Fibroblast of lung (primary cell): Measurements from ENCODE around the gene SEC16A. TPM values are rescaled to one million over a fixed set of nuclear protein-coding genes. Genes with fewer than 3 reads are reported as not detected.

ENCODE experiments used
- DNase-seq, 2 donors: peaks; one replicate each; pipeline versions ENCODE4 v3.0.0 to v3.0.0-alpha.2; 2010; ENCODE audit warnings: low read depth in 2 of 2
- H2AFZ ChIP-seq: 2 replicates; pipeline ENCODE4 v1.5.1; 2012; ENCODE audit warnings: low read length, control low read depth, inconsistent platforms
- H3K27ac ChIP-seq: 2 replicates; pipeline ENCODE4 v1.5.1; 2011; ENCODE audit warnings: low read length, control low read depth; ENCODE audit not compliant: insufficient read depth
- H3K27me3 ChIP-seq: 2 replicates; pipeline ENCODE4 v1.5.1; 2011; ENCODE audit warnings: mild to moderate bottlenecking, low read length; ENCODE audit not compliant: control insufficient read depth, insufficient read depth
- H3K36me3 ChIP-seq: 2 replicates; pipeline ENCODE4 v1.5.1; 2011; ENCODE audit warnings: low read length; ENCODE audit not compliant: control insufficient read depth, insufficient read depth
- H3K4me1 ChIP-seq: 2 replicates; pipeline ENCODE4 v1.5.1; 2011; ENCODE audit warnings: low read length; ENCODE audit not compliant: control insufficient read depth, insufficient read depth; ENCODE audit errors: extremely low read depth
- H3K4me2 ChIP-seq: 2 replicates; pipeline ENCODE4 v1.5.1; 2011; ENCODE audit warnings: low read length, control low read depth; ENCODE audit not compliant: insufficient read depth; ENCODE audit errors: extremely low read depth
- H3K4me3 ChIP-seq, 4 experiments: fragments of 200-600 bp in 1 of 4; sonication (generic) in 1 of 4; replicated peaks in 1 of 4; 2 replicates each; pipeline ENCODE4 v1.5.1; 2011 to 2016; ENCODE audit warnings: low read length in 4 of 4, low read depth in 3 of 4, mild to moderate bottlenecking in 3 of 4, control low read depth in 2 of 4, inconsistent platforms in 1 of 4, mixed read lengths in 1 of 4; ENCODE audit not compliant: insufficient read depth in 1 of 4; ENCODE audit errors: control extremely low read depth in 1 of 4
- H3K79me2 ChIP-seq: 2 replicates; pipeline ENCODE4 v1.5.1; 2012; ENCODE audit warnings: mild to moderate bottlenecking, low read length, inconsistent platforms; ENCODE audit not compliant: control insufficient read depth, insufficient read depth
- H3K9ac ChIP-seq: 2 replicates; pipeline ENCODE4 v1.5.1; 2011; ENCODE audit warnings: mild to moderate bottlenecking, low read length, control low read depth; ENCODE audit not compliant: insufficient read depth
- H3K9me3 ChIP-seq: 2 replicates; pipeline ENCODE4 v1.5.1; 2012; ENCODE audit warnings: low read depth, low read length; ENCODE audit not compliant: control insufficient read depth, insufficient read depth
- H4K20me1 ChIP-seq: 2 replicates; pipeline ENCODE4 v1.5.1; 2011; ENCODE audit warnings: low read length; ENCODE audit not compliant: control insufficient read depth, insufficient read depth; ENCODE audit errors: extremely low read depth
- CTCF ChIP-seq, 2 donors: IDR thresholded peaks in 1 of 2; conservative IDR thresholded peaks in 1 of 2; 1 replicate in 1 of 2; 2 replicates in 1 of 2; pipeline ENCODE4 v1.5.1; 2011 to 2012; ENCODE audit warnings: low read length in 2 of 2, control low read depth in 1 of 2, inconsistent platforms in 1 of 2, low read depth in 1 of 2, mild to moderate bottlenecking in 1 of 2
- EZH2 ChIP-seq: IDR thresholded peaks from 2 replicates; pipeline ENCODE4 v1.5.1; 2012; ENCODE audit warnings: low read length, control low read depth, mild to moderate bottlenecking; ENCODE audit errors: missing control alignments
- polyA plus RNA-seq, 2 donors: library from polyadenylated mRNA; depleted of rRNA in 1 of 2; stranded (reverse) in 1 of 2; unstranded in 1 of 2; fragments of >200 nt; gene quantifications; 2 replicates each; pipeline ENCODE4 v1.2.1, GENCODE V29; 2011 to 2012; ENCODE audit warnings: missing spikeins in 1 of 2
- total RNA-seq: library from RNA; depleted of rRNA; stranded (reverse); fragments of >200 nt; gene quantifications from 2 replicates; pipeline ENCODE4 v1.2.1, GENCODE V29; 2014

Gene SEC16A
- total and polyA plus RNA-seq, 2 donors (not counting 1 experiment from before 2014, with no cell fraction given) = 17.8 to 23.9 TPM

GRCh38 chr9:136517950-136518349 lies 35.1 kb upstream of the SEC16A start:
- Histone ChIP-seq H3K4me2 (no peak overlapping the region), H3K79me2 (no peaks in the 10 kb centered on the region), H3K4me3 (no peak overlapping the region), H3K27me3 (no peaks in the 10 kb centered on the region), H3K9me3 (no peaks in the 10 kb centered on the region), H3K27ac (no peak overlapping the region), H3K9ac (no peak overlapping the region), H3K4me1 (no peaks in the 10 kb centered on the region), H2AFZ (no peak overlapping the region), H4K20me1 (no peaks in the 10 kb centered on the region), H3K36me3 (peaks cover 35% of the 10 kb centered on the region)
- no peak for DNase-seq
- no peak for TF ChIP-seq CTCF (conservative IDR thresholded peaks at IDR 0.05 in 1 of 2, IDR thresholded peaks at IDR 0.05 in 1 of 2; ENCODE audit: low read depth in 1 of 2, low read length in 2 of 2)
- no peak for TF ChIP-seq EZH2

GRCh38 chr9:136517012-136517743 lies 34.3 kb upstream of the SEC16A start:
- Histone ChIP-seq H3K4me1 (no peaks in the 10 kb centered on the region), H3K9ac (no peak overlapping the region), H2AFZ (no peak overlapping the region), H3K4me3 (no peak overlapping the region), H3K27ac (no peak overlapping the region), H4K20me1 (no peaks in the 10 kb centered on the region), H3K27me3 (no peaks in the 10 kb centered on the region), H3K4me2 (no peak overlapping the region), H3K79me2 (no peaks in the 10 kb centered on the region), H3K36me3 (peaks cover 38% of the 10 kb centered on the region), H3K9me3 (no peaks in the 10 kb centered on the region)
- no peak for TF ChIP-seq EZH2
- TF ChIP-seq CTCF (conservative IDR thresholded peaks at IDR 0.05 in 1 of 2, IDR thresholded peaks at IDR 0.05 in 1 of 2; ENCODE audit: low read depth in 1 of 2, low read length in 2 of 2) = no peak
- DNase-seq = no peak

GRCh38 chr9:136516191-136516654 lies 33.4 kb upstream of the SEC16A start:
- H3K36me3 ChIP-seq = peaks cover 45% of the 10 kb centered on the region
- TF ChIP-seq EZH2 = no peak
- no peak for TF ChIP-seq CTCF (conservative IDR thresholded peaks at IDR 0.05 in 1 of 2, IDR thresholded peaks at IDR 0.05 in 1 of 2; ENCODE audit: low read depth in 1 of 2, low read length in 2 of 2)

More at GRCh38 chr9:136516191-136516654, 33.4 kb upstream of the SEC16A start:
- Histone ChIP-seq H3K9me3 (no peaks in the 10 kb centered on the region), H3K4me2 (no peak overlapping the region), H2AFZ (no peak overlapping the region), H3K4me1 (no peaks in the 10 kb centered on the region), H4K20me1 (no peaks in the 10 kb centered on the region), H3K79me2 (no peaks in the 10 kb centered on the region), H3K27ac (no peak overlapping the region), H3K4me3 (no peak overlapping the region), H3K27me3 (no peaks in the 10 kb centered on the region), H3K9ac (no peak overlapping the region)
- DNase-seq = no peak
